GM06990 (cell line): ENCODE results near the gene OR51E2.

Experiments used
- DNase-seq: peaks from one replicate; pipeline ENCODE4 v3.0.0-alpha.2; 2011; ENCODE audit not compliant: insufficient read length; ENCODE audit errors: extremely low read depth
- H3K27me3 ChIP-seq: replicated peaks from 2 replicates; pipeline ENCODE4 v1.6.0; 2011; ENCODE audit warnings: low read length; ENCODE audit not compliant: control insufficient read depth, insufficient read depth
- H3K36me3 ChIP-seq: 2 replicates; pipeline ENCODE4 v1.5.1; 2011; ENCODE audit warnings: low read length; ENCODE audit not compliant: control insufficient read depth, insufficient read depth
- H3K4me3 ChIP-seq: replicated peaks from 2 replicates; pipeline ENCODE4 v1.5.1; 2011; ENCODE audit warnings: low read depth, mild to moderate bottlenecking, control low read depth, low read length
- TF ChIP-seq, protein P1 (sequence below): IDR thresholded peaks from 2 replicates; pipeline ENCODE4 v1.5.1; 2011; ENCODE audit warnings: low read length, control low read depth, mild to moderate bottlenecking, inconsistent platforms; ENCODE audit not compliant: insufficient read depth, poor library complexity, severe bottlenecking

The OR51E2 gene

DNA sequence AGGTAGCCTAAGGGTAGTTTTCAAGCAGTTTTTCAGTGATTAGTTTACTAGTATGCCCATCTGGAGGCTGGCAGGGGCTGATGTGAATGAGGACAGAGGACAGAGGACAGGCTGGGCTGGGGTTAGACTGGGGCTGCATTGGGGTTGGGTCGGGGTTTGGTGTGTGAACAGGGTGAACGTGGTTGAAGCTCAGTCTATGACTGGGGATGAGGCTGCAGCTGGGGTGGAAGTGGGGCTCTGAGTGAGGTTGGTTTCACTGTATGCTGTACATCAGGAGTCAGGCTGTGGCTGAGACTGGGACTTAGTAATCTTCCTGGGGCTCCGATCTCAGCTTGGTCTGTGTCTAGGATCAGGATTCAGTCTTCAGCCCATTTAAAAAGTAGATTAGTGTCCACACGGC, 53.4 kb downstream of the OR51E2 start:
- Histone ChIP-seq H3K4me3 (no peak overlapping the region), H3K36me3 (no peaks in the 10 kb centered on the region), H3K27me3 (no peaks in the 10 kb centered on the region; the same call in 1 of the 2 replicates)
- DNase-seq = no peak
- TF ChIP-seq, protein P1, sequence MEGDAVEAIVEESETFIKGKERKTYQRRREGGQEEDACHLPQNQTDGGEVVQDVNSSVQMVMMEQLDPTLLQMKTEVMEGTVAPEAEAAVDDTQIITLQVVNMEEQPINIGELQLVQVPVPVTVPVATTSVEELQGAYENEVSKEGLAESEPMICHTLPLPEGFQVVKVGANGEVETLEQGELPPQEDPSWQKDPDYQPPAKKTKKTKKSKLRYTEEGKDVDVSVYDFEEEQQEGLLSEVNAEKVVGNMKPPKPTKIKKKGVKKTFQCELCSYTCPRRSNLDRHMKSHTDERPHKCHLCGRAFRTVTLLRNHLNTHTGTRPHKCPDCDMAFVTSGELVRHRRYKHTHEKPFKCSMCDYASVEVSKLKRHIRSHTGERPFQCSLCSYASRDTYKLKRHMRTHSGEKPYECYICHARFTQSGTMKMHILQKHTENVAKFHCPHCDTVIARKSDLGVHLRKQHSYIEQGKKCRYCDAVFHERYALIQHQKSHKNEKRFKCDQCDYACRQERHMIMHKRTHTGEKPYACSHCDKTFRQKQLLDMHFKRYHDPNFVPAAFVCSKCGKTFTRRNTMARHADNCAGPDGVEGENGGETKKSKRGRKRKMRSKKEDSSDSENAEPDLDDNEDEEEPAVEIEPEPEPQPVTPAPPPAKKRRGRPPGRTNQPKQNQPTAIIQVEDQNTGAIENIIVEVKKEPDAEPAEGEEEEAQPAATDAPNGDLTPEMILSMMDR = no peak

DNA sequence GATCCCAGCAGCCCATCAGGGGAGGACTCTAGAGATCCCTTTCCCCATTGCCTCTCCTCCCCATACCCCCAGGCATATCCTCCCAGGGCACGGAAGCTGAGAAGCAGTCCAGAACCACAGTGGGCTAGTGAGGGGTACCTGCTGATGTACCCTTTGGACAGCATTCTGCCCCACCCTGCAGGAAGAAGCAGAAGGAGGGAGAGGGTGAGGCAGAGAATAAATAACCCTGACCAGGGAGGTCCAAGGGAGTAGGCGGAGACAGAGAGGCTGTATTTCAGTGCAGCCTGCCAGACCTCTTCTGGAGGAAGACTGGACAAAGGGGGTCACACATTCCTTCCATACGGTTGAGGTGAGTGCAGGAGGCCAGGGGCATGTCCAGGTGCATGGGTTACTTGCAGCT, 54.0 kb downstream of the OR51E2 start, which contains the start of gene OR51E1:
TSS of gene OR51E1 (plus strand) at position 301 of the 400 bp plus-strand sequence. CDS start 8,545 bp downstream, outside the sequence.
- H3K36me3 ChIP-seq = no peaks in the 10 kb centered on the region
- no peak within 1 kb of the TSS for H3K4me3 ChIP-seq
- no peaks in the 10 kb centered on the region; the same call in 1 of the 2 replicates for H3K27me3 ChIP-seq
- TF ChIP-seq, protein P1 = no peak
- DNase-seq = no peak

DNA sequence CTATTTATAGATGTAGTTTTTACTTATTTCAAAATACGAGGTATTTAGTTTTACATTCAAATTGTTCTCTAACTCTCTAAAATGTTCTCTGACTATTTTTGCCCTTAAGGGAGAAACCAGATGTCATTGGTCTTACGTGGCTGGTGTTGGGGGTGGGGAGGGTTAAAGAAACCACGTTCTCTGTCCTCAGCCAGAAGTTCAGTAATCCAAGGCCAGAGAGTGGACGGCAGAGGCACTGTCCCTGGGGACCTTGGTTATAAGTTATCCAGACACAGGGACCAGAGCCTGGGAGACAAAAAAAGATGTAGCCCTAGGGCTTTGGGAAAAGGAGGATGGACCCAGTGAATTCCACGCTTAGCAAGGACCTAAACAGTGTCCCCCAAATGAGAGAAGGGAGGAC, 54.6 kb downstream of the OR51E2 start:
- Histone ChIP-seq H3K4me3 (no peak overlapping the region), H3K27me3 (no peaks in the 10 kb centered on the region; the same call in 1 of the 2 replicates), H3K36me3 (no peaks in the 10 kb centered on the region)
- TF ChIP-seq, protein P1 = no peak
- no peak for DNase-seq

DNA sequence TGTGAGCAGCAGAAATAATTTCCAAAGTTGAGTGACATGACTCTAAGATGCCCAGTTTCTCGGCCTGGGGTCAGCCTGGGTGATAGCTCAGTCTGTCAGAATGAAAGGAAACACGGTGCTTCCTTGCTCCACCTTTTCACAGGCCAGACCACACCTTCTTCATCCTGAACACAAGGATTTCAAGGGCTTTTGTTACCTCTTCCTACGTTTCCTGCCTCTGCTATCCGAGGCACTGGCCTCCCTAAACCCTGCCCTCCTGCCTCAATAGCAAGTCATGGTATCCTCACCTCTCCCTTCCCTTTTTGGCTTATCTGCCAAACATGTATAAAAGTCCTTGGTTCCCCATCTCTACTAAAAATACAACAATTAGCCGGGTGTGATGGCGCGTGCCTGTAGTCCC, 55.6 kb downstream of the OR51E2 start:
- TF ChIP-seq, protein P1 = no peak
- H3K36me3 ChIP-seq = no peaks in the 10 kb centered on the region
- no peak overlapping the region for H3K4me3 ChIP-seq
- H3K27me3 ChIP-seq = no peaks in the 10 kb centered on the region; the same call in 1 of the 2 replicates
- no peak for DNase-seq

DNA sequence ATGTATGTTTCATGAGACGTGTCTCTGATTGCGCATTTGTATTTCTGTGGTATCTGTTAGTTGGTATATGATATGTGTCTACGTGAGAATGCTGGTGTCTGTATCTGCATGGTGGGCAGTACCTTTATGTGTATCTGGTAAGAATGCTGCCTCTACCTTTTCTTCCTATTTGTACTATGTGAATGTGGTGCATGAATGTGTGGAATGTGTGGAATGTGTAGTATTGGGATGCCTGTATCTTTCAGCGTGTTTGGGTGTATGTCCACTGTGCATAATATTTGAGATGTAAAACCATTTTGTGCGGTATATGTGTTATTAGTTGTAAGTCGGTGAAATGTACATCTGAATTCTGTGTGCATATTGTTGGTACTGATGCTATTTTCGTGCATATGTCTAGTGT, 56.2 kb downstream of the OR51E2 start:
- H3K27me3 ChIP-seq = no peaks in the 10 kb centered on the region; the same call in 1 of the 2 replicates
- no peaks in the 10 kb centered on the region for H3K36me3 ChIP-seq
- TF ChIP-seq, protein P1 = no peak
- H3K4me3 ChIP-seq = no peak overlapping the region
- no peak for DNase-seq

DNA sequence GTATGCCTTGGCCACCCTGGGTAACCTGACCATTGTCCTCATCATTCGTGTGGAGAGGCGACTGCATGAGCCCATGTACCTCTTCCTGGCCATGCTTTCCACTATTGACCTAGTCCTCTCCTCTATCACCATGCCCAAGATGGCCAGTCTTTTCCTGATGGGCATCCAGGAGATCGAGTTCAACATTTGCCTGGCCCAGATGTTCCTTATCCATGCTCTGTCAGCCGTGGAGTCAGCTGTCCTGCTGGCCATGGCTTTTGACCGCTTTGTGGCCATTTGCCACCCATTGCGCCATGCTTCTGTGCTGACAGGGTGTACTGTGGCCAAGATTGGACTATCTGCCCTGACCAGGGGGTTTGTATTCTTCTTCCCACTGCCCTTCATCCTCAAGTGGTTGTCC, 57.7 kb downstream of the OR51E2 start:
- H3K36me3 ChIP-seq = no peaks in the 10 kb centered on the region

More for the DNA sequence above, 57.7 kb downstream of the OR51E2 start:
- H3K4me3 ChIP-seq = no peak overlapping the region
- H3K27me3 ChIP-seq = no peaks in the 10 kb centered on the region; the same call in 1 of the 2 replicates
- TF ChIP-seq, protein P1 = no peak
- no peak for DNase-seq
